SKM-1 (cell line): ENCODE measurements around the gene SSR3.
"Not testable (repeated sequence)": the region's sequence is repeated elsewhere in the genome, so short reads cannot be mapped to it uniquely, and the experiment has no call there.

ENCODE experiments used
- DNase-seq: peaks from one replicate; lab custom pipeline; 2025; ENCODE audit not compliant: unreplicated experiment; lab: John Stamatoyannopoulos, UW

Gene SSR3

DNA sequence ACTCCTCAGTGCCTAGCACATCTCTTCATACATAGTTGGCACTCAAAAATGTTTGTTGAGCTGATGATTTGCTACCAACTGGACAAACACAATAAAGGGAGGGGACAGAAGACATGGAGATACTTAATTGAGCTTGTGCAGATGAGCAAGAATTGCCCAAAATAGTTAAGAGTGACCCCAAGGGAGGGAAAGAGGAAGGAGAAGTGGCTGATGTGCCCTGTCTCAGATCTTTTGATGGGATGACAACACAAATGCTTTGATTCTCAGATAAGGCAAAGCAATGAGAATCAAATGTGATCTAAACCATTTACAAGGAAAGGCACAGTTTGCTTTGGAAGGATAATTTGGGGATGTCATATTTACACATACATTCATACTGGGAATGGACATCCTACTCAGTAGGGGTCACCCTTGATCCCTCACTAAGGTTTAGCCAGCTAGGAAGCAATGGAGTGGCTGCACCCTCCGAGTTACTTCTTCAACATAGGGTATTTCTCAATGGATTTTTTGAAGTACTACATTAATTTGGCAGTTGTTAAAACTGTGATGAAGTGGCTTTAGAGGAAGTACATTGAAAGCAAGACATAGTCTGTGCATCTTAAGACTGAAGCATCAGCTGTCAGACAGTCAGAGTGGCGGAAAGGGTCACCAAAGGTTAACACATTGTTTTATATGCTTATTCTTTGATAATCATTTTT is 21.9 kb upstream of the SSR3 start:
- DNase-seq = peak; percentile 44

DNA sequence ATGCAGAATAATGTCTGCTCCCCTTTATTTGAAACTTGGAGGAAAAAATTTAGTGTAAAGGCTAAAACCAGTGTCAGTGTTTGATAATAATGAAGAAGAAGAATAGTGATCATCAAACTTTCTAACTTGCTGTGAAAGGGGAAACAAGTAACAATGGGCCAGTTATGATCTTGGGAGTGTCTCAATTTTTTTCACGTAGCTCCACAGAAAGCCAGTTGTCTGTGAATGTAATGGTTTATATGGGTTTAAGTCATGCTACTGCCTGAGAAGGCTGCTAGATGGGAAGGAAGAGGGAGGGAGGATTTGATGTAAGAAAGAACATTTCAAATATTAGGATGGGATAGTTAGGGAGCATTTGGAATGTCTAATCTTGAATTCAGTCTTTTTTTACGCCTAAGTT is 21.1 kb upstream of the SSR3 start:
- no peak for DNase-seq

DNA sequence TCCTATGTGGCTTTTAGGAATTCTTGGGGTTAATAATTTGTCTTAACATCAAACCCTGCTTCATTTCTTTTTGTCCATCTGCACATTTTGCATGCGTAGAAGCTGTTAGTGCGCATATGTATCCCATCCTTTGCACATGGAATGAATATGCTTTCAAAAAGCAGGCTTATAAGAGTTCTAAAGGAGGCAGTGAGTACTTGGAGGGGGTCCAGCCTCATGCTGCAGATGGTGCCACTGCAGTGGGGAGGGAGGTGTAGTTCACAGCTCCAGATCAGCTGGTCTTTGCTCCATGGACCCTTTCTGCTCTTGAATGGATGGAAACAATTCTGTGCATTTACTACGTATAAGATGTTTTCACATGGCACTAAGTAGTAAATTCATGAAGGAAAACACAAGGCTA is 20.7 kb upstream of the SSR3 start:
- DNase-seq = no peak

DNA sequence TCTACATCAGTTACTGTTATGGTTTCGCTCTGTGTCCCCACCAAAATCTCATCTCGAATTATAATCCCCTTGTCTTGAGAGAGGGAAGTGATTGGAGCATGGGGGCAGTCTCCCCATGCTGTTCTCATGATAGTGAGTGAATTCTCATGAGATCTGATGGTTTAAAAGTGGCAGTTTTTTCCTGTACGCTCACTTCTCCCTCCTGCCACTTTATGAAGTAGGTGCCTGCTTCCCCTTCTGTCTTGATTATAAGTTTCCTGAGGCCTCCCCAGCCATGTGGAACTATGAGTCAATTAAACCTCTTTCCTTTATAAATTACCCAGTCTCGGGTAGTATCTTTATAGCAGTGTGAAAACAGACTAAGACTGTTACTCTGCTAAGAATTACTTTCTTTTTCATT is 15.0 kb upstream of the SSR3 start:
- DNase-seq = not testable (repeated sequence)

DNA sequence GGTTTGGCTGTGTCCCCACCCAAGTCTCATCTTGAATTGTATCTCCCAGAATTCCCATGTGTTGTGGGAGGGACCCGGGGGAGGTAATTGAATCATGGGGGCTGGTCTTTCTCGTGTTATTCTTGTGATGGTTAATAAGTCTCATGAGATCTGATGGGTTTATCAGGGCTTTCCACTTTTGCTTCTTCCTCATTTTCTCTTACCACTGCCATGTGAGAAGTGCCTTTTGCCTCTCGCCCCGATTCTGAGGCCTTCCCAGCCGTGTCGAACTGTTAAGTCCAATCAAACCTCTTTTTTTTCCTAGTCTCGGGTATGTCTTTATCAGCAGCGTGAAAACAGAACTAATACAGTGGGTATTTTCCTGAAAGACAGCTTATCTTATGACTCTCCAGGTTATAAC is 14.1 kb upstream of the SSR3 start:
- not testable (repeated sequence) for DNase-seq

DNA sequence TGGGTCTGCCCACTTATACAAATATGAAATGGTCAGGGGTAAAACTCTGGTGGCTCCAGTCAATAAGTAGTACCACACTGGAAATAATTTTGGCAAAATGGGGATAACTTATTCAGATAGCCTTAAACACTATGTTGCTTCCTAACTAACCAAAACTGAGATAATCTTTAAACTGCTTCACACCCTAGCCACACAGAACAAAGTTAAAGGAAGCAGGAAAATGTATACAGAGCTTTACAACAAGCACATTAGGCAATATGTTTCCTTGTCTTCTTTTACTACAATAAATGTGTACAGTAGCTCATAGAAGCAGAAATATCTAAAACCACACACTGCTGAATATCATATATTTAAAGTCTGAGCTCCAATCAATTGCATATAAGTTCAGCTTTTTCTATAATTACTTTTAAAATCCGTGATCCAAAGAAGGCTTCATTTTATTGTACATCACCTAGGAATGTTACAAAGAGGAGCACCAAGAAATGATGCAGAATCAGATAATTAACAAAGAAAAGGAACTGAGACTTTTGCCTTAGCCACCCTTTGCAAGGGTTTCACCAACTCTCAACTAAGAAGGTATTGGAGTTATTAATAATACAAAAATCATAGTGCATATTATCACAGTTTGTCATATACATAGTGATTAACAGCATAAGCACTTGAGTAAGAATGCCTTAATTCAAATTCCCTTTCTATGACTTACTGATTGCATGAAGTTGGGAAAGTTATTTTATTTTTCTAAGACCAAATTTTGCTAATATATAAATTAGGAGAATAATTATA is 9.2 kb upstream of the SSR3 start:
- no peak for DNase-seq

DNA sequence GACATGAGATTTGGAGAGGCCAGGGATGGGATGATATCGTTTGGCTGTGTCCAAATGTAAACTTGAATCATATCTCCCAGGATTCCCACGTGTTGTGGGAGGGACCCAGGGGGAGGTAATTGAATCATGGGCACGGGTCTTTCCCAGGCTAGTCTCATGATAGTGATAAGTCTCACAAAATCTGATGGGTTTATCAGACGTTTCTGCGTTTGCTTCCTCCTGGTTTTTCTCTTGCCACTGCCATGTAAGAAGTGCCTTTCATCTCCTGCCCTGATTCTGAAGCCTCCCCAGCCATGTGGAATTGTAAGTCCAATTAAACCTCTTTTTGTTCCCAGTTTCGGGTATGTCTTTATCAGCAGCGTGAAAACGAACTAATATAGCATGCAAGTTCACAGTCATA is 7.6 kb upstream of the SSR3 start:
- not testable (repeated sequence) for DNase-seq

DNA sequence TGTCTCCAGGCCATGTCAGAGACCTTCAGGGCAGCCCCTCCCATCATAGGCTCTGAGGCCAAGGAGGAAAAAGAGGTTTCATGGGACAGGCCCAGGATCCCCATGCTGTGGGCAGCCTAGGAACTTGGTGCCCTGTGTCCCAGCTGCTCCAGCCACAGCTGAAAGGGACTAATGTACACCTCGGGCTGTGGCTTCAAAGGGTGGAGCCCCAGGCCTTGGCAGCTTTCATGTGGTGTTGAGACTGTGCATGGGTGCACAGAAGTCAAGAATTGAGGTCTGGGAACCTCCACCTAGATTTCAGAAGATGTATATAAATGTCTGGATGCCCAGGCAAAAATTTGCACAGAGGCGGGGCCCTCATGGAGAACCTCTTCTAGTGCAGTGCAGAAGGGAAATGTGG is 6.6 kb upstream of the SSR3 start:
- no peak for DNase-seq

DNA sequence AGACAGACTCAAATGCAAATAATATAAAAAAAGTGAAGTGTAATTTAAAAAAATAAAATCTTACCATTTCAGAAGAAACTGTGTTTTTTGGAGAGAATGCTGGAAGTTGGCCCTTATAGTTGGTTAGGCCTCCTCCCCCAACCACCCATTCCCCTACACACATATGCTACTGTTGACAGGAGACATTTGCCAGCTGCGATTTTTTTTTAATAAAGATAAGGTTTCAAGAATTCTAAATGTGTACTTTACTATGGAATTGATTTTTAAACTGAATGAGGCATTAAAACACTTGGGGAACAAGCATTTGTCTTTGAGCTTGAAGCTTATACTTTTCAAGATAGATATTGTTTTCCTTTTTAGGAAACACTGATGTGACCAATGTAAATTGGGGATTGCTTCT is 4.4 kb upstream of the SSR3 start:
- DNase-seq = no peak

DNA sequence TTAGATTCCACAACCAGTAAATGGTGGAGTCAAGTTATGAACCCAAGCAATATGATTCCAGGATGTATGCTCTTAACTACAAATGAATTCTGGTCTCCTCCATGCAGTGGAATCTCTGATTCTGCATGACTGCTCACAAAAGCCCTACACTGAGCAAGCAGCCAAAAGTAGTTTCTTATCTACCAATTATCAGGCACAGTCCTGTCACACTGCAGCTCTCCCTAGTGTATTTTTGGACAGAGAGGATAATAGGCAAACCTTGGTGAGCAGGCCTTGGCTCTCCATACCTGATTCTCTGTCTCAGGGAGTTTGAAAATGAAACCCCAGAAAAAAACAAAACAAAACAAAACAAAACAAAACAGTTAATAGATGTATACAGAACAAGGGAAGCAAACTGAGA is 3.5 kb upstream of the SSR3 start:
- no peak for DNase-seq

DNA sequence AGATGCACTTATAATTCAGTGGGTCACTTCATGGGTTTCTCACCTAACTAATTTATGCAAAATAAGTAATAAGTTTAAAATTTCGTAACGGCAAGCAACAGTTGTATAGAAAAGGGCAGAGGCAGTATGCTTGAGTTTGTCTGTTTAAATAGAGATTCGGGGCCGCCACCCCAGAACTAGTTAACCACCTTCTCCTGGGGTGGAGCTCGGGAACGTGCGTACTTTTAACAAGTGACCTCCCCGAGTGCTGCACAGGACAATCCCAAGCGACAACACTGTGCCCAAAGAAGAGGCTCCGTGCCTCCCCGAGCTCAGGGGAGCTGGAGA is 439 bp downstream of the SSR3 start:
- no peak for DNase-seq

DNA sequence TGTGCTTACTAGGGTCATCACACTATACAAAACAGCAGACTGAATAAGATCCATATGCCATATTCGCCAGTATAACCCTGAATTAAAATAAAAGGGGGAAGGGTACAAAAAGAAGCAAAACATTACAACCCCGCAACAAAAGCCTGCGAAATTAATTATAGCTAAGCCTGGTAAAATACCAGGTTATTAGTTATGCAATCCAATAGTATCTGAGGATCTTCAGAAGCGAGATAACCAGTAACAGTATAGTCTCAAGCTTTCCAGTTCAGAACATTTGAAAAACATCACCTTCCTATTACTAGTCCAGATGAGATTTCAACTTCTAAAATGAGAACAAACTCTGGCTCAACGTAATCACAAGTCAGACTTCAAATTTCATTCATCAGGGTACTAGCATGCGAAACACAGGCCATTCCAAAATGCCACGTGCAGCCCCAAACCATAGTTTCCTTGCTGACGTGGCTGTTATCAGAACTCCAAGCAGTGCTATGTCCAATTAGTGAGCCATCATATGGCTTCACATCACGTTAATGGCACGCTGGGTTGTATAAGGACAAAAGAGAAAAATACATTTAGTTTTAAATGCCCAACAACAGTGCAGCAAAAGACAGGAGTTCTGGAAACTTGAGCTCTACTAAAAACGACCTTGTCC is 1.1 kb downstream of the SSR3 start:
- no peak for DNase-seq

DNA sequence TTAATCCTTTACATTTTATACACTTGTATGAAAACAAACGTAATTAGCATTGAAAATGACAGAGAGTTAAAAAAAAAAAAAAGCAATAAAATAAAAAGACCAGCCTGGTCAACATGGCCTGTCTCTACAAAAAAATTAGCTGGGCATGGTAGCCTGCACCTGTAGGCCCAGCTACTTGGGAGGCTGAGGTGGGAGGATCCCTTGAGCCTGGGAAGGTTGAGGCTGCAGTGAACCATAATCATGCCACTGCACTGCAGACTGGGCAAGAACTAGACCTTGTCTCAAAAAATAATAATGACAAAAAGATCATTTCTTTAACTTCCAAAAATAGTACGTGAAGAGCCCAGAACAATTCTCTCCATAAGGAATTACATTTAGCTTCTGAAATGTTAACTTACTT is 1.9 kb downstream of the SSR3 start:
- DNase-seq = no peak

DNA sequence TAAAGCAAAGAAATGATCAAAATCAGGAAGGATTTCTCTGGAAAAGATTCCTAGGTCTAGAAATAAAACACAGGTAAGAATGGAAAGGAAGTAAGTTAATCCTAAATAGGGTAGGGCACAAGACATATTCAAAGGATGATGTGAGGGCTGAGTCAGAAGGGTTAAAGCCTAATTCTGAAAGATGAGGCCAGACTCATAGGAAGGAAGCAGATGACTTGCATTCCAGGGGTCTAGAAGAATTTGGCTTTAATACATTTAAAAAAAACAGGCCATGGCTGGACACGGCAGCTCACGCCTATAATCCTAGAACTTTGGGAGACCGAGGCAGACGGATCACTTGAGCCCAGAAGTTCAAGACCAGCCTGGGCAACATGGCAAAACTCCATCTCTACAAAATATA is 3.2 kb downstream of the SSR3 start:
- no peak for DNase-seq

DNA sequence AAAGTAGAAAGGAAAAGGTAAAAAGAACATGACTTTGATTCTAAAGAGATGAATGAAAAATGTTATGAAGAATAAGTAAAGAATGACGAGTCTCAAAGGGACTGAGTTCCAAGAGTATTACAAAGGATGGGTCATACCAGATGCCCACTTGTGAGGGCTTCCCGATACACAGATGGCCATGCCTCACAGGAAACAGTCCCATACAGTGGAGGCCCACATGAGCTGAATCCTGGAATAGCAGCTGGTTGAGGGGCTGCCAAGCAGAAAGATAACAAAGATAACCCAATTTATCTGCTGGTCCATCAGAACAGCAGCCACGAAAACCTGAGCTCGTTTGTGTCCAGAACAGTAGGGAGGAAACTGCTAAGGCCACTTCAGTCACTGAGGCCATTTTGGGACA is 3.7 kb downstream of the SSR3 start:
- no peak for DNase-seq

DNA sequence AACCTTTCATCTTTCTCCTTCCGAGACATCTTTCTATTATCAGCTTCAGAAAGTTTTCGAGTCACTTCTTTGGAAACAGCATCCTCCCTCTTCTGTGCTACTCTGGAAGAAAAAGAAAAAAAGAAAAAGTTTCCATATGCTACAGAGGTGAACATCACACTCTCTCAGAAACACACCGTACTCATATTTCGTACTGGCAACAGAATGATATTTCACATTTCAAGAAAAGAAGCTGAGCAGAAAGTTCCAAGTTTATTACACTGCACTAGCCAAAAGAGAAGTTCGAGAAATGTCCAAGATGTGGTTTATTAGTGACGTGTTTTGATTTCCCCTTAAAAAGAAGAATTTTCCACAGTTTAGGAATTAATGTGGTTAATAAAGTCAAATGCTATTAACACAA is 6.0 kb downstream of the SSR3 start:
- DNase-seq = no peak

DNA sequence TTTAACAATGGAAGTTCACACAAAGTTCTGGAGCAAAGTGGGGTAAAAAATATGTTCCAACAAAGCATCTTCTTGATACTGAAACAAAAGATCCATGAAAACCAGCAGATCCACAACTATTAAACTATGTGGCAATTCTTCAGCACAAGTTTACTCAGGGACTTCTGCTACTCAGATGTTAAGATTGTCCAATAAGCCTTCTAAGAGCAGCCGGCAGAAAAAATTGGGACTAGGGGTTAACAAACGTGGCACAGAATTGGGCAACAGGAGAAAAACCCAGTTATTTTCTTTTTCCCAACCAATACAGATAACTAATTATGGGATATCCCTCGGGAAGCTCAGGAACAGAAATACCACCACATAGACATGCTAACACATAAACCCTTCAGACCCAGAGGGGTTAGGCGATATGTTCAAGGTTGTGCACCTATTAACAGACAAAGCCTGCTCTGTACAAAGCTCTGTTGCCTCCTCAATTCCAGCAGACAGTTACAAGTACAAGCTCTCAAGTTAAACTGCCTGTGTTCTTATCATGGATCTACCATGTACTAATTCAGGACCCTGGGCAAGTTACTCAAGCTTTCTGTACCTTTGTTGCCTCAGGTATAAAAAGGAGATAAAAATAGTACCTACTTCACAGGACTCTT is 6.8 kb downstream of the SSR3 start:
- DNase-seq = no peak

DNA sequence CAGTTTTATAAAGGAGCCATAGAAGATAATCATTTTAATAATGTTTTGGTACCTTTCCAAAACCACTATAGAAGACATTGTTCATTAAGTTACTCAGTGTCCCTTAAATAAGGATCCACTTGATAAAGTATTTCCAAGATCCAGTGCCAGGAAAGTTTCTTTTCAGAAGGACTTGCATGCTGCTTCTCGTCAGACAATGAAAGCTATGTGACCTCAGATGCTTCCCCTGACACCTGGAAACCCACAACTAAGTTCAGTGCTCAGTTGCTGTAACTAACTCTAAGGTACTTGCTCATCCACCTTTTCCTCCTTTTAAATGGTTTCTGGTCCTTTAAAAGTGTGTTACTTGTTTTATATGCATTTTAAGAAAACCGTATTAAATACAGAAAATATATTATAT is 7.3 kb downstream of the SSR3 start:
- DNase-seq = no peak

DNA sequence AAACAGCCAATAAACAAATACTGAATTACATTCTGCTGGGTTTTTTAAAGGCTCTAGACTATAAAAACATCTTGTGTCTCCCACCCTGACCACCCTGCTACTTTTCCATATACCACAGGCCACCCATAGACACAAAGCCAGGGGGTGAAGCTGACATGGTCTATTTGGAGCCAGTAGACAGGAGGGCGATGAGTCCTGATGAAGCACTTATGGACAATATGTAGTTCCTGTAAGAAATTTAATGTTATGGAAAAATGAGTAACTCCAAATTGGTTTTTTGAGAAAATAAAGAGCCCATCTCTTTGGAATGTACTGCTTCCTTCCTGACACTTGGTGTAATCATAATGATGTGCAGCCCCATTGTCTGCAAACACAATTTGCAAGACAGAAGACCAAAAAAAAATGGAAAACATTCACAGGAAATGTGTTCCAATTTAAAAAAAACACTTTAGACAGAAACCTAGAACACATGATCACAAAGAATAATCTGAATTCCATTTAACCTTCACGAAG is 11.8 kb downstream of the SSR3 start:
- DNase-seq = no peak

DNA sequence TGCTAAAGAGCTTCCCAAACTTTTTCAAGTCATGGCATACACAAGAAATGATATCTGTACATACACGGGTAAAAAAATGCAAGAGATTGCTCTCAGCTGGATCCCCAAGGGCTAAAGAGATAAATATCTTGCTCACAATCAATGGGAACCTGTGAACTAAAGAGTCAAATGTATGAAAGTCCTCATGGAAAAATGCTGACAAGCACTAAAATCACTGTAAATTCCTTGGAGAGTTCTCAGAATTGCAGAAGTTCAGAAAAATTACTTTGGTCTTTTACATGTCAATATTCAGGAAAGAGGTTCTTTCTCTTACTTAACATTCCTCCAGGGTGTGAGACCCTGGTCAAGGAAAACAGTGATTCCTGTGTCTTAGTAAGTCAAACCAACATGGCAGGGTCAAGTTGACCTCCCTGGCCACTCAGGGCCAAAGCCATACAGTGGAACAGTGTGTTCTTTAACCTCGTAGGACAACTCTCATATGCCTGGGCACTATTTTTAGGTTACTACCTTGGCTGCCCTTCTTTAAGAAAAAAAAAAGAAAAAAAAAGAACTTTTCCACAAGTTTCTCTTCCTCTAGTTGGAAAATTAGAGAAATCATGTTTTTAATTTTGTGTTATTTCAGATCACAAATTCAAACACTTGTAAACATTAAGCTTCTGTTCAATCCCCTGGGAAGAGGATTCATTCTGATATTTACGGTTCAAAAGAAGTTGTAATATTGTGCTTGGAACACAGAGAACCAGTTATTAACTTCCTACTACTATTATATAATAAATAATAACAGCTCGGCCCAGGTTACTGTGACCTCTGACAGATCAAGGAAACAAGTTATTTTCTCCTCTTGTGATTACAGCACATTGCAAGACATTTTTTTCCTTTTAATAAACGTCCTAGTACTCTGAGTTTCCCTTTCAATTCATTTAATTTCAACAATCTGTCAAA is 12.5 kb downstream of the SSR3 start:
- no peak for DNase-seq

DNA sequence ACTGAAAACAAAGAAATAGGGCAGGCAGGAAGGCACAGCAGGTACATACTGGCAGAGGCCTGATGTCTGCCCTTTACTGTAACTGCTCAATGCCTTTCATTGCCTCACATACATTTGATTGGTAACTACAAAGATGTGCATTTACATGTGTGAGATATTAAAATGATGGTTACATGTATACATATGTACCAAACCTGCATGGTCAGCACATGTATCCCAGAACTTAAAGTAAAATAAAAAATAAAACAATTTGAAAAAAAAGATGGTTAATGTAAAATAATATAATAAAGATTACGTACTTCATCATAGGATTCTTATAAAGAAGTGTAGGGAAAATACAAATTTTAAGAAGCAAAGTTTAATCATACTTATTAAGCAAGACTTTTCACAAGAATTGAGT is 15.1 kb downstream of the SSR3 start:
- DNase-seq = no peak
